Stimulated activated CD8-positive, alpha-beta memory T cell treated with anti-CD3 and anti-CD28 coated beads, Interleukin-12 subunit alpha, Interleukin-12 subunit beta, amount 100 ng/mL, for 4 hours (primary cell): ENCODE measurements around the gene KLRD1.
"Not testable (repeated sequence)": the region's sequence is repeated elsewhere in the genome, so short reads cannot be mapped to it uniquely, and the experiment has no call there.

Source experiments
- DNase-seq: peaks from one replicate; pipeline ENCODE4 v3.0.0-alpha.2; 2020; ENCODE audit warnings: low read depth

KLRD1 gene

GRCh38 chr12:10369557-10370415 is 62.1 kb downstream of the KLRD1 start:
- no peak for DNase-seq

GRCh38 chr12:10371893-10372535 is 64.3 kb downstream of the KLRD1 start:
- not testable (repeated sequence) for DNase-seq

GRCh38 chr12:10372559-10372958 is 64.9 kb downstream of the KLRD1 start:
- DNase-seq: no peak

- no peak for DNase-seq
Measured at GRCh38 chr12:10374624-10375018, 67.0 kb downstream of the KLRD1 start.

GRCh38 chr12:10378737-10379136 is 71.1 kb downstream of the KLRD1 start:
- DNase-seq: not testable (repeated sequence)
